Mucosa of rectum (tissue), 2 donors: ENCODE data around the gene ACSS1.

ENCODE experiments used
- H3K27ac ChIP-seq, 2 donors: one replicate each; pipeline ENCODE4 v1.7.0; 2013; ENCODE audit warnings: inconsistent platforms in 2 of 2, low read depth in 2 of 2, low read length in 2 of 2
- H3K27me3 ChIP-seq, 2 donors: one replicate each; pipeline ENCODE4 v1.7.0; 2013; ENCODE audit warnings: low read length in 2 of 2; ENCODE audit not compliant: control insufficient read depth in 2 of 2, insufficient read depth in 2 of 2
- H3K36me3 ChIP-seq, 2 donors: one replicate each; pipeline ENCODE4 v1.7.0; 2013; ENCODE audit warnings: low read length in 2 of 2; ENCODE audit not compliant: control insufficient read depth in 2 of 2, insufficient read depth in 2 of 2
- H3K4me1 ChIP-seq, 2 donors: one replicate each; pipeline ENCODE4 v1.7.0; 2013; ENCODE audit warnings: low read length in 2 of 2, mild to moderate bottlenecking in 1 of 2; ENCODE audit not compliant: control insufficient read depth in 2 of 2, insufficient read depth in 2 of 2
- H3K4me3 ChIP-seq, 2 donors: one replicate each; pipeline ENCODE4 v1.7.0; 2013; ENCODE audit warnings: low read length in 2 of 2
- H3K9ac ChIP-seq, 2 donors: one replicate each; pipeline ENCODE4 v1.7.0; 2013; ENCODE audit warnings: low read length in 2 of 2, low read depth in 1 of 2, mild to moderate bottlenecking in 1 of 2
- H3K9me3 ChIP-seq, 2 donors: one replicate each; pipeline ENCODE4 v1.7.0; 2013; ENCODE audit warnings: low read length in 2 of 2; ENCODE audit not compliant: control insufficient read depth in 2 of 2
- donor health status: healthy.
- donor health status: Normal muscosa, but diverticular disease.

Gene ACSS1

GRCh38 chr20:25053255-25054031 is 4.5 kb downstream of the ACSS1 start:
- Histone ChIP-seq H3K36me3 (peaks cover 5 to 11% of the 10 kb centered on the region in 2 donors), H3K27me3 (no peaks in the 10 kb centered on the region), H3K4me1 (peaks cover 31 to 48% of the 10 kb centered on the region in 2 donors), H3K9ac (peak overlapping the region in 1 of 2 donors; percentile 7), H3K27ac (peak overlapping the region; percentile 50 to 69), H3K4me3 (peak overlapping the region in 1 of 2 donors; percentile 11), H3K9me3 (no peaks in the 10 kb centered on the region)

- Histone ChIP-seq H3K4me1 (peaks cover 30 to 47% of the 10 kb centered on the region in 2 donors), H3K9me3 (no peaks in the 10 kb centered on the region), H3K36me3 (peaks cover 8 to 17% of the 10 kb centered on the region in 2 donors), H3K27ac (peak overlapping the region; percentile 50 to 69), H3K9ac (no peak overlapping the region), H3K27me3 (no peaks in the 10 kb centered on the region), H3K4me3 (peak overlapping the region in 1 of 2 donors; percentile 29)
Observed at GRCh38 chr20:25052255-25053194, 5.4 kb downstream of the ACSS1 start.

GRCh38 chr20:25051386-25052155 is 6.4 kb downstream of the ACSS1 start:
- H3K27me3 ChIP-seq = no peaks in the 10 kb centered on the region
- no peak overlapping the region for H3K4me3 ChIP-seq
- H3K9me3 ChIP-seq = no peaks in the 10 kb centered on the region
- H3K4me1 ChIP-seq = peaks cover 25 to 43% of the 10 kb centered on the region in 2 donors
- no peak overlapping the region for H3K27ac ChIP-seq
- no peak overlapping the region for H3K9ac ChIP-seq
- H3K36me3 ChIP-seq = peaks cover 17 to 25% of the 10 kb centered on the region in 2 donors

- H3K4me1 ChIP-seq = peaks cover 18 to 34% of the 10 kb centered on the region in 2 donors
- H3K9ac ChIP-seq = no peak overlapping the region
- H3K27me3 ChIP-seq = no peaks in the 10 kb centered on the region
- no peaks in the 10 kb centered on the region for H3K9me3 ChIP-seq
- H3K4me3 ChIP-seq = no peak overlapping the region
- H3K27ac ChIP-seq = no peak overlapping the region
- peaks cover 18 to 30% of the 10 kb centered on the region in 2 donors for H3K36me3 ChIP-seq
Observed at GRCh38 chr20:25050501-25051350, 7.2 kb downstream of the ACSS1 start.

- H3K4me1 ChIP-seq = peaks cover 12 to 29% of the 10 kb centered on the region in 2 donors
- H3K27ac ChIP-seq = no peak overlapping the region
- H3K27me3 ChIP-seq = no peaks in the 10 kb centered on the region
- H3K36me3 ChIP-seq = peaks cover 18 to 28% of the 10 kb centered on the region in 2 donors
- H3K9ac ChIP-seq = no peak overlapping the region
- no peak overlapping the region for H3K4me3 ChIP-seq
- H3K9me3 ChIP-seq = no peaks in the 10 kb centered on the region
Observed at GRCh38 chr20:25050082-25050481, 7.9 kb downstream of the ACSS1 start.

- H3K4me1 ChIP-seq = peaks cover 13 to 30% of the 10 kb centered on the region in 2 donors
- no peaks in the 10 kb centered on the region for H3K27me3 ChIP-seq
- no peak overlapping the region for H3K27ac ChIP-seq
- no peaks in the 10 kb centered on the region for H3K9me3 ChIP-seq
- no peak overlapping the region for H3K4me3 ChIP-seq
- no peak overlapping the region for H3K9ac ChIP-seq
- peaks cover 18 to 27% of the 10 kb centered on the region in 2 donors for H3K36me3 ChIP-seq
Observed at GRCh38 chr20:25049261-25050060, 8.5 kb downstream of the ACSS1 start.

- Histone ChIP-seq H3K4me3 (no peak overlapping the region), H3K27ac (no peak overlapping the region), H3K36me3 (peaks cover 18 to 26% of the 10 kb centered on the region in 2 donors), H3K9ac (no peak overlapping the region), H3K4me1 (peaks cover 5 to 24% of the 10 kb centered on the region in 2 donors), H3K27me3 (no peaks in the 10 kb centered on the region), H3K9me3 (no peaks in the 10 kb centered on the region)
Observed at GRCh38 chr20:25048519-25048952, 9.4 kb downstream of the ACSS1 start.

- peaks cover 18 to 26% of the 10 kb centered on the region in 2 donors for H3K36me3 ChIP-seq
- no peak overlapping the region for H3K27ac ChIP-seq
- no peak overlapping the region for H3K9ac ChIP-seq
- no peak overlapping the region for H3K4me3 ChIP-seq
- peaks cover 9 to 30% of the 10 kb centered on the region in 2 donors for H3K4me1 ChIP-seq
- H3K9me3 ChIP-seq = no peaks in the 10 kb centered on the region
- H3K27me3 ChIP-seq = no peaks in the 10 kb centered on the region
Observed at GRCh38 chr20:25047766-25048165, 10.2 kb downstream of the ACSS1 start.
